Tibial nerve (tissue), 4 donors: ENCODE data around the gene ILF3. TPM values are rescaled to one million over a fixed set of nuclear protein-coding genes. Genes with fewer than 3 reads are reported as not detected.

Experiments
- DNase-seq, 2 donors: peaks; one replicate each; pipeline ENCODE4 v3.0.0-alpha.2; 2019; ENCODE audit warnings: low spot score in 2 of 2
- H3K27ac ChIP-seq, 4 donors: fragments of 200-600 bp; sonication (generic) in 3 of 4; one replicate each; pipeline ENCODE4 v1.5.1; 2017 to 2019; ENCODE audit warnings: mild to moderate bottlenecking in 1 of 4
- H3K27me3 ChIP-seq, 2 donors: fragments of 200-600 bp; sonication (generic) in 1 of 2; one replicate each; pipeline versions ENCODE4 v1.5.1 to v1.6.0; 2017 to 2019
- H3K36me3 ChIP-seq, 3 donors: fragments of 200-600 bp; sonication (generic); one replicate each; pipeline ENCODE4 v1.5.1; 2018 to 2019
- H3K4me1 ChIP-seq, 4 donors: fragments of 200-600 bp; sonication (generic) in 3 of 4; one replicate each; pipeline ENCODE4 v1.5.1; 2017 to 2019
- H3K4me3 ChIP-seq, 4 donors: fragments of 200-600 bp; sonication (generic) in 3 of 4; one replicate each; pipeline ENCODE4 v1.5.1; 2017 to 2019; ENCODE audit warnings: mild to moderate bottlenecking in 1 of 4, moderate library complexity in 1 of 4
- H3K9me3 ChIP-seq, 4 donors: fragments of 200-600 bp; sonication (generic) in 3 of 4; one replicate each; pipeline ENCODE4 v1.5.1; 2017 to 2019
- EP300 ChIP-seq, 2 donors: sonication (generic); formaldehyde crosslinking; IDR thresholded peaks; one replicate each; pipeline ENCODE4 v1.6.1; 2017; ENCODE audit warnings: antibody characterized with exemption in 2 of 2, mild to moderate bottlenecking in 1 of 2
- POLR2A ChIP-seq, 2 donors: fragments of 450-650 bp; IDR thresholded peaks; one replicate each; pipeline ENCODE4 v1.6.1; 2017; ENCODE audit warnings: antibody characterized with exemption in 2 of 2, mild to moderate bottlenecking in 2 of 2, moderate library complexity in 2 of 2
- WGBS, 2 donors: methylation state at CpG; one replicate each; pipeline ENCODE4 v1.1.5; 2018; 5-methylcytosine and 5-hydroxymethylcytosine counted together
- total RNA-seq, 4 donors: library from RNA; depleted of rRNA; stranded (reverse); fragments of >200 nt; gene quantifications; one replicate each; pipeline ENCODE4 v1.1.0, GENCODE V29; 2016
- TF ChIP-seq, protein P1 (sequence below), 5 experiments: fragments of 200-600 bp in 3 of 5; fragments of 450-650 bp in 2 of 5; sonication (generic) in 3 of 5; IDR thresholded peaks; one replicate each; pipeline ENCODE4 v1.5.1; 2016 to 2019; ENCODE audit warnings: antibody characterized with exemption in 5 of 5, mild to moderate bottlenecking in 3 of 5, moderate library complexity in 2 of 5

The ILF3 gene
- total RNA-seq, 4 donors from 2014 or later, result 109 to 166 (median 127) TPM

DNA sequence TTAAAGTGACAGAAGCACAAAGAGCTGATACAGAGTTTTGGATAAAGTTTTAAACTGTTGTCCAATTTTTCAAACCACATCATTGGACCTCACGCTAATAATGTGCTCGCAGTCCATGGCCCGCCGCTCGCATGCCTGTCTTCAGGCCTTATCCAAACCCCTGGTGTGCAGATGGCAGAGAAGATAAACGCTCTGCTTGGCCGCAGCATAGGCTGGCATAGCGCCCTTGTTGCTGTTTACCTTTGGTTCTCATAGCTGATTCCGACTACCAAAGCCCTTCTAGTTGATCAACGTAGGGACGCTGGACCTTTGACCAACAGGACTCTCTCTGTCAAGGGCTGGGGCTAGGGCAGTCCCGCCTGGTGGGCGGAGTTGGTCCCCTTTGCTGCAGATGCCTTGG, 23.6 kb downstream of the ILF3 start:
- Histone ChIP-seq H3K27me3 (no peaks in the 10 kb centered on the region), H3K4me3 (no peak overlapping the region), H3K27ac (no peak overlapping the region), H3K4me1 (no peaks in the 10 kb centered on the region), H3K9me3 (no peaks in the 10 kb centered on the region), H3K36me3 (peaks cover 9 to 89% (median 57%) of the 10 kb centered on the region in 3 donors)
- WGBS, 2 donors, result 92 to 95% methylated on average over 13 of the region's 13 CpGs
- TF ChIP-seq EP300 (IDR thresholded peaks at IDR 0.05) (no peak), POLR2A (IDR thresholded peaks at IDR 0.05) (no peak)
- TF ChIP-seq, protein P1, sequence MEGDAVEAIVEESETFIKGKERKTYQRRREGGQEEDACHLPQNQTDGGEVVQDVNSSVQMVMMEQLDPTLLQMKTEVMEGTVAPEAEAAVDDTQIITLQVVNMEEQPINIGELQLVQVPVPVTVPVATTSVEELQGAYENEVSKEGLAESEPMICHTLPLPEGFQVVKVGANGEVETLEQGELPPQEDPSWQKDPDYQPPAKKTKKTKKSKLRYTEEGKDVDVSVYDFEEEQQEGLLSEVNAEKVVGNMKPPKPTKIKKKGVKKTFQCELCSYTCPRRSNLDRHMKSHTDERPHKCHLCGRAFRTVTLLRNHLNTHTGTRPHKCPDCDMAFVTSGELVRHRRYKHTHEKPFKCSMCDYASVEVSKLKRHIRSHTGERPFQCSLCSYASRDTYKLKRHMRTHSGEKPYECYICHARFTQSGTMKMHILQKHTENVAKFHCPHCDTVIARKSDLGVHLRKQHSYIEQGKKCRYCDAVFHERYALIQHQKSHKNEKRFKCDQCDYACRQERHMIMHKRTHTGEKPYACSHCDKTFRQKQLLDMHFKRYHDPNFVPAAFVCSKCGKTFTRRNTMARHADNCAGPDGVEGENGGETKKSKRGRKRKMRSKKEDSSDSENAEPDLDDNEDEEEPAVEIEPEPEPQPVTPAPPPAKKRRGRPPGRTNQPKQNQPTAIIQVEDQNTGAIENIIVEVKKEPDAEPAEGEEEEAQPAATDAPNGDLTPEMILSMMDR (IDR thresholded peaks at IDR 0.05), result no peak
- no peak for DNase-seq

DNA sequence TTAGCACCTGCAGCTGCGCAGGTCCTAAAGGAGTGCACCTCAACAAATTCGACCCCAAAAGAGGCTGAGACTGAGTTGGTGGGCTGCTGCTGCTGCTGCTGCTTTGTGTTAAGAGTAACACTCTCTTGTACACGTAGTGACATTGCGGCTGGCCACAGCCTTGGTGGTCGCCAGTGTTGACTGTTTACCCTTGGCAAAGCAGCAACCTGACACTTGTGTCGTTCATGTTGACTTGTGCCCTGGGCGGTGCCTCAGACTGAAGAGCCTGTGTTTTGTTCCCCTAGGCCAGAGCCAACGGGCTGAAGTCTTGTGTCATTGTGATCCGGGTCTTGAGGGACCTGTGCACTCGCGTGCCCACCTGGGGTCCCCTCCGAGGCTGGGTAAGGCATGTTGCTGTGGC, 24.7 kb downstream of the ILF3 start:
- H3K36me3 ChIP-seq, result peaks cover 9 to 90% (median 62%) of the 10 kb centered on the region in 3 donors
- no peak for DNase-seq
- H3K27me3 ChIP-seq, result no peaks in the 10 kb centered on the region
- H3K4me3 ChIP-seq, result no peak overlapping the region
- H3K9me3 ChIP-seq, result no peaks in the 10 kb centered on the region
- H3K4me1 ChIP-seq, result no peaks in the 10 kb centered on the region
- 94% methylated on average over 12 of the region's 12 CpGs for WGBS, 2 donors
- TF ChIP-seq POLR2A (IDR thresholded peaks at IDR 0.05), result no peak
- TF ChIP-seq, protein P1 (IDR thresholded peaks at IDR 0.05), result no peak
- no peak for TF ChIP-seq EP300 (IDR thresholded peaks at IDR 0.05)
- H3K27ac ChIP-seq, result no peak overlapping the region

DNA sequence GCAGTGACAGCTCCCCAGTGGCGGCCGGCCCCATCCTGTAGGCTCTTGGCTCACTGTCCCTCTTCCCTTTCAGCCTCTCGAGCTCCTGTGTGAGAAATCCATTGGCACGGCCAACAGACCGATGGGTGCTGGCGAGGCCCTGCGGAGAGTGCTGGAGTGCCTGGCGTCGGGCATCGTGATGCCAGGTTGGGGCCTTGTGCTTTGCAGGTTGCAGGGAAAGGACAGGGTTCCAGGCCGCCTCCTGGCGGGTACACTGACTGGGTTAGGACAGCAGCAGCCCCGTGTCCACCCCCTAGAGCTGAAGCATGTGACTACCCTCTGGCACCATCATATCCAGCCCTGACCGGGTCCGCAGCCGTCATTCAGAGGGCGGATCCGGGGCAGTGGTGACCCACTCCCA, 25.6 kb downstream of the ILF3 start:
- Histone ChIP-seq H3K4me1 (no peaks in the 10 kb centered on the region), H3K27me3 (no peaks in the 10 kb centered on the region), H3K9me3 (no peaks in the 10 kb centered on the region), H3K36me3 (peaks cover 9 to 94% (median 66%) of the 10 kb centered on the region in 3 donors), H3K4me3 (no peak overlapping the region), H3K27ac (no peak overlapping the region)
- DNase-seq, result no peak
- no peak for TF ChIP-seq EP300 (IDR thresholded peaks at IDR 0.05)
- TF ChIP-seq POLR2A (IDR thresholded peaks at IDR 0.05), result no peak
- TF ChIP-seq, protein P1 (IDR thresholded peaks at IDR 0.05), result no peak
- WGBS, 2 donors, result 83 to 94% methylated on average over 6 to 18 of the region's 18 CpGs

DNA sequence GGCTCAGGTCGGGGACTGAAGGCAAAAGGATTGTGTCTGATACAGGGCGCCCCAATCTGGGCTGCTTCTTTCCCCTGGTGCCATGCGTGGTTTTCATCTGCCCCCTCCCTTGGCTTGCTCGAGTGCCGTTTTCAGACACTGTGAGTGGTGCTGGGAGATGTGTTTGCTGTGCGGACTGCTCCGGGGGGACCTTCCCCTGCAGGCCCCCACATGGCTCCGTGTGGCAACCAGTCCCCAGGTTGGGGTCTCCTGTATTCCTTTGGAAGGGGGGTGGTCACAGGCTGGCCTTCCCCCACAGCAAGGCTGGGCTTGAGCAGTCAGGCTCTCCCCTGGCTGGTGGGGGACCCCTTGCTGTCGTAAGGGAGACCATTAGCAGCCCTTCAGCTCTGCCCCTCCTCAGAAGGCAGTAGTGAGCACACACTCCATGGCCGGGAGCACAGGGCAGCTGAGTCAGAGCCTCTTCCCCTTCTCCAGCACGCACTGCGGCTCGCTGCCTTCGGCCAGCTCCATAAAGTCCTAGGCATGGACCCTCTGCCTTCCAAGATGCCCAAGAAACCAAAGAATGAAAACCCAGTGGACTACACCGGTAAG, 26.5 kb downstream of the ILF3 start:
- TF ChIP-seq EP300 (IDR thresholded peaks at IDR 0.05), result no peak
- TF ChIP-seq, protein P1 (IDR thresholded peaks at IDR 0.05), result no peak
- TF ChIP-seq POLR2A (IDR thresholded peaks at IDR 0.05), result no peak
- no peaks in the 10 kb centered on the region for H3K4me1 ChIP-seq
- 92 to 96% methylated on average over 14 to 15 of the region's 15 CpGs for WGBS, 2 donors
- H3K9me3 ChIP-seq, result no peaks in the 10 kb centered on the region
- peaks cover 9 to 98% (median 63%) of the 10 kb centered on the region in 3 donors for H3K36me3 ChIP-seq
- no peak overlapping the region for H3K4me3 ChIP-seq
- no peak for DNase-seq
- H3K27me3 ChIP-seq, result no peaks in the 10 kb centered on the region
- no peak overlapping the region for H3K27ac ChIP-seq

DNA sequence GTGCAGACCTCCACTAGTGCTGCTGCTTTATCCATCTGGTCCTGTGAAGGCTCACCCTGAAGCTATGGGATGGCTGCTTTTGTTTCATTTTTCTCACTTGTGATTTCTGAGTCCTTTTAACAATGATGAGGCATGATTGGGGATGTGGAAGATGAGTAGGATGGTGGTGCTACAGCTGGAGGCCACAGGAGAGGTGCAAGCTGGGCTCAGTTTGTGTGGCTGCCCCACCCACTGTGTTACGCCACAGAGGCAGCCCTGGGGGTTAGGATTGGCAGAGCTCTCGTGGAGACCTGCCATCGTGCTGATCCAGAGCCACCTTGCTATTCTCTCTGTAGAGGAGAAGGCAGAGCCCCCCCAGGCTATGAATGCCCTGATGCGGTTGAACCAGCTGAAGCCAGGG, 27.5 kb downstream of the ILF3 start:
- 73 to 83% methylated on average over 4 of the region's 4 CpGs for WGBS, 2 donors
- Histone ChIP-seq H3K9me3 (no peaks in the 10 kb centered on the region), H3K27me3 (no peaks in the 10 kb centered on the region), H3K4me3 (no peak overlapping the region), H3K4me1 (peaks cover 0 to 4% (median 0%) of the 10 kb centered on the region in 4 donors), H3K27ac (no peak overlapping the region), H3K36me3 (peaks cover 9 to 100% (median 62%) of the 10 kb centered on the region in 3 donors)
- no peak for TF ChIP-seq EP300 (IDR thresholded peaks at IDR 0.05)
- no peak for TF ChIP-seq POLR2A (IDR thresholded peaks at IDR 0.05)
- TF ChIP-seq, protein P1 (IDR thresholded peaks at IDR 0.05), result no peak
- DNase-seq, result no peak
